NCI-H748 (cell line): ENCODE results near the gene CDK15.
"Not testable (repeated sequence)": the region's sequence is repeated elsewhere in the genome, so short reads cannot be mapped to it uniquely, and the experiment has no call there.

ENCODE experiments used
- DNase-seq: peaks from one replicate; lab custom pipeline; 2025; ENCODE audit not compliant: unreplicated experiment; lab: John Stamatoyannopoulos, UW

Gene CDK15

GRCh38 chr2:201828220-201828619, 21.9 kb downstream of the CDK15 start:
- no peak for DNase-seq

GRCh38 chr2:201830666-201831065, 24.3 kb downstream of the CDK15 start:
- no peak for DNase-seq

- no peak for DNase-seq
These were observed 25.1 kb downstream of the CDK15 start for GRCh38 chr2:201831469-201831868.

- DNase-seq = no peak
These were observed 27.4 kb downstream of the CDK15 start for GRCh38 chr2:201833781-201834180.

GRCh38 chr2:201835066-201835465, 28.7 kb downstream of the CDK15 start:
- no peak for DNase-seq

GRCh38 chr2:201837391-201837790, 31.1 kb downstream of the CDK15 start:
- no peak for DNase-seq

- DNase-seq = no peak
These were observed 31.6 kb downstream of the CDK15 start for GRCh38 chr2:201837824-201838431.

GRCh38 chr2:201839727-201840126, 33.4 kb downstream of the CDK15 start:
- DNase-seq = no peak

- no peak for DNase-seq
These were observed 34.4 kb downstream of the CDK15 start for GRCh38 chr2:201840726-201841125.

GRCh38 chr2:201842131-201842860, 36.0 kb downstream of the CDK15 start:
- DNase-seq = no peak

- DNase-seq = not testable (repeated sequence)
These were observed 38.6 kb downstream of the CDK15 start for GRCh38 chr2:201844922-201845321.

- no peak for DNase-seq
These were observed 41.1 kb downstream of the CDK15 start for GRCh38 chr2:201847481-201847880.

GRCh38 chr2:201852462-201852861, 46.1 kb downstream of the CDK15 start:
- DNase-seq = no peak

- peak; percentile 39 for DNase-seq
These were observed 46.6 kb downstream of the CDK15 start for GRCh38 chr2:201852878-201853415.

GRCh38 chr2:201854221-201854801, 48.0 kb downstream of the CDK15 start:
- no peak for DNase-seq

- DNase-seq = no peak
These were observed 48.5 kb downstream of the CDK15 start for GRCh38 chr2:201854841-201855240.

- DNase-seq = no peak
These were observed 49.0 kb downstream of the CDK15 start for GRCh38 chr2:201855356-201855755.

- DNase-seq = no peak
These were observed 51.0 kb downstream of the CDK15 start for GRCh38 chr2:201857326-201857725.

- peak; percentile 55 for DNase-seq
These were observed 52.2 kb downstream of the CDK15 start for GRCh38 chr2:201858281-201859184.

GRCh38 chr2:201859949-201860348, 53.6 kb downstream of the CDK15 start:
- DNase-seq = no peak

GRCh38 chr2:201860636-201861066, 54.3 kb downstream of the CDK15 start:
- DNase-seq = peak; percentile 78
